ENCODE results near the gene FBXL16. TPM values are rescaled to one million over a fixed set of nuclear protein-coding genes. Genes with fewer than 3 reads are reported as not detected.

The FBXL16 gene
- total RNA-seq, 1 donor from 2014 or later: 0.53 TPM

GRCh38 chr16:719815-720446 lies 14.3 kb upstream of the FBXL16 start:
- Histone ChIP-seq H3K27me3 (ENCODE audit: control insufficient read depth, insufficient read depth, low read length) (no peaks in the 10 kb centered on the region), H3K4me3 (ENCODE audit: low read depth, low read length) (peak overlapping the region; percentile 87), H3K36me3 (ENCODE audit: control insufficient read depth, insufficient read depth, low read length) (peaks cover 2% of the 10 kb centered on the region)
- peak; percentile 41 for DNase-seq (ENCODE audit: low read depth)
- no peak for FAIRE-seq
- TF ChIP-seq, protein P1, sequence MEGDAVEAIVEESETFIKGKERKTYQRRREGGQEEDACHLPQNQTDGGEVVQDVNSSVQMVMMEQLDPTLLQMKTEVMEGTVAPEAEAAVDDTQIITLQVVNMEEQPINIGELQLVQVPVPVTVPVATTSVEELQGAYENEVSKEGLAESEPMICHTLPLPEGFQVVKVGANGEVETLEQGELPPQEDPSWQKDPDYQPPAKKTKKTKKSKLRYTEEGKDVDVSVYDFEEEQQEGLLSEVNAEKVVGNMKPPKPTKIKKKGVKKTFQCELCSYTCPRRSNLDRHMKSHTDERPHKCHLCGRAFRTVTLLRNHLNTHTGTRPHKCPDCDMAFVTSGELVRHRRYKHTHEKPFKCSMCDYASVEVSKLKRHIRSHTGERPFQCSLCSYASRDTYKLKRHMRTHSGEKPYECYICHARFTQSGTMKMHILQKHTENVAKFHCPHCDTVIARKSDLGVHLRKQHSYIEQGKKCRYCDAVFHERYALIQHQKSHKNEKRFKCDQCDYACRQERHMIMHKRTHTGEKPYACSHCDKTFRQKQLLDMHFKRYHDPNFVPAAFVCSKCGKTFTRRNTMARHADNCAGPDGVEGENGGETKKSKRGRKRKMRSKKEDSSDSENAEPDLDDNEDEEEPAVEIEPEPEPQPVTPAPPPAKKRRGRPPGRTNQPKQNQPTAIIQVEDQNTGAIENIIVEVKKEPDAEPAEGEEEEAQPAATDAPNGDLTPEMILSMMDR (IDR thresholded peaks at IDR 0.05; ENCODE audit: insufficient read depth, low read length, severe bottlenecking): peak; percentile 57

- H3K4me3 ChIP-seq (ENCODE audit: low read depth, low read length): no peak overlapping the region
- H3K36me3 ChIP-seq (ENCODE audit: control insufficient read depth, insufficient read depth, low read length): peaks cover 2% of the 10 kb centered on the region
- TF ChIP-seq, protein P1 (IDR thresholded peaks at IDR 0.05; ENCODE audit: insufficient read depth, low read length, severe bottlenecking): no peak
- DNase-seq (ENCODE audit: low read depth) (no peak), FAIRE-seq (no peak)
- no peaks in the 10 kb centered on the region for H3K27me3 ChIP-seq (ENCODE audit: control insufficient read depth, insufficient read depth, low read length)
Measured at GRCh38 chr16:718922-719321, 13.3 kb upstream of the FBXL16 start.

DNA sequence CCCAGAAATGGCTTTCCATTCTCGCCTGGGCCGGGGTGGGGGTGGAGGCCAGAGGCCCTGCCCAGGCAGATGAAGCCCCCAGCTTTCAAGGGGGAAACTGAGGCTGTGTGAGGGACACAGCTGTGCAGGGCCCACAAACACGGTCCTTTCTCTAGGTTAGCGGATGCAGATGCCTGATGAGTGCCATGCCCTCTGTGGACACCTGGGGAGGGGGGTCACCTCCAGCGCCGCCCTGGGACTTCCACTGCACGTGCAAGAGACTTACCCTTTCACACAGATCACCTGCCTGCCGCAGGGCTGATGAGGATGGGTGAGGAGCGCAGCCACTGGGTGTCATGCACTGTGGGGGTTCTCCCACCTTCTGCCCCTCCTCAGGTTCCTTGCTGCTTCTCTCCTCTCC lies 12.8 kb upstream of the FBXL16 start:
- Histone ChIP-seq H3K36me3 (ENCODE audit: control insufficient read depth, insufficient read depth, low read length) (peaks cover 2% of the 10 kb centered on the region), H3K4me3 (ENCODE audit: low read depth, low read length) (no peak overlapping the region), H3K27me3 (ENCODE audit: control insufficient read depth, insufficient read depth, low read length) (no peaks in the 10 kb centered on the region)
- FAIRE-seq (no peak), DNase-seq (ENCODE audit: low read depth) (no peak)
- TF ChIP-seq, protein P1 (IDR thresholded peaks at IDR 0.05; ENCODE audit: insufficient read depth, low read length, severe bottlenecking): no peak

DNA sequence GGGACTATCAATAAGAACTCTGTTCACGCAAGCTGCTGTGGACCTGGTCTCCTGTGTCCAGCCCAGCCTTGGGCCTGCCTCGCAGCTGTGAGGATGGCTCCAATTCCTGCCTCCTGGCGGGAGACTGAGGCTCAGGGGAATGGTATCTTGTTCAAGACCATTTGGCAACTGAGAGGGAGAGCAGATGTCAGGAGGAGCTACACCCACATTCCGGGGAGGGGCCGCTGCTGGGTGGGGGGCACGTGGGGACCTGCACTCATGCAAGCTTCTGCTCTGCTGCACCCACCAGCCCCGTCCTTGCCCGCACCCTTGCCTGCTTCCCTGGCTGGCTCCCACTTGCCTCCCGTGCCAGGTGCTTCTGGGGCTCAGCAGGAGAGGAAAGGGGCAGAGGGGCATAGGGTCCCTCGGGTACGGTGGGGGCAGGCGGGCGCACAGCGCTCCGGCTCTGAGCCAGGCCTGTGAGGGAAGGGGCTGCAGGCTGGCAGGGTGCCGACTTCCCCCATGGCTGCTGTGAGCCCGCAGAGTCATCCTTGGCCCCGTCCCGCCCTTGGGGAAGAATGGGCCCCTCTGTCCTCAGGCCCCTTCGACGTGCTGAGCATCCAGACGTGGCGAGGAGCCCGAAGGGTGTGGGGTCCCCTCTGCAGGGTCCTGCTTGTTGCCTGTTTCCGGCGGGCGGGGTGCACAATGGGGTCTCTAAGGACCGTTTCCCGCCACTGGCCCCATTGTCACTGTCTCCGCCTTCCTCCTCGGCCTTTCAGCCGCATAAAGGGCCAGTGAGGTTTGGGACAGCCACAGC lies 12.0 kb upstream of the FBXL16 start:
- no peaks in the 10 kb centered on the region for H3K27me3 ChIP-seq (ENCODE audit: control insufficient read depth, insufficient read depth, low read length)
- H3K36me3 ChIP-seq (ENCODE audit: control insufficient read depth, insufficient read depth, low read length): peaks cover 1% of the 10 kb centered on the region
- no peak overlapping the region for H3K4me3 ChIP-seq (ENCODE audit: low read depth, low read length)
- TF ChIP-seq, protein P1 (IDR thresholded peaks at IDR 0.05; ENCODE audit: insufficient read depth, low read length, severe bottlenecking): no peak
- DNase-seq (ENCODE audit: low read depth): no peak
- no peak for FAIRE-seq

DNA sequence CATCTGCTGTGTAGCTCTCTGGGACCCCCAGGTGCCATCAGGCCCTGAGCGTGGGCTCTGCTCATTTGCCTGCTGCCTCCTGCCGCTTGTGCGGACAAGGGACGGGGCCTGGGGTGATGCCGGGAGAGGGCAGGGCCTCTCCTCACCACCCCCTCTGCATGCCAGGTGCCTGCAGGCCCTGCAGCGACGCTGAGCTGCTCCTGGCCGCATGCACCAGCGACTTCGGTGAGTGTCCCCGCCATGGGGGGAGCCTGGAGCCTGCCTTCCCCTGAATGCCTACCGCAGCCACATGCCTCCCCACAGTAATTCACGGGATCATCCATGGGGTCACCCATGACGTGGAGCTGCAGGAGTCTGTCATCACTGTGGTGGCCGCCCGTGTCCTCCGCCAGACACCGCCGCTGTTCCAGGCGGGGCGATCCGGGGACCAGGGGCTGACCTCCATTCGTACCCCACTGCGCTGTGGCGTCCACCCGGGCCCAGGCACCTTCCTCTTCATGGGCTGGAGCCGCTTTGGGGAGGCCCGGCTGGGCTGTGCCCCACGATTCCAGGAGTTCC lies 11.2 kb upstream of the FBXL16 start:
- TF ChIP-seq, protein P1 (IDR thresholded peaks at IDR 0.05; ENCODE audit: insufficient read depth, low read length, severe bottlenecking): no peak
- DNase-seq (ENCODE audit: low read depth) (no peak), FAIRE-seq (no peak)
- H3K36me3 ChIP-seq (ENCODE audit: control insufficient read depth, insufficient read depth, low read length): no peaks in the 10 kb centered on the region
- H3K27me3 ChIP-seq (ENCODE audit: control insufficient read depth, insufficient read depth, low read length): no peaks in the 10 kb centered on the region
- H3K4me3 ChIP-seq (ENCODE audit: low read depth, low read length): no peak overlapping the region

All from bronchial epithelial cell (primary cell).